Measurements from ENCODE around the gene CAVIN3. TPM values are rescaled to one million over a fixed set of nuclear protein-coding genes. Genes with fewer than 3 reads are reported as not detected.

Gene CAVIN3
- total and polyA plus RNA-seq, 2 of the 4 experiments (the other 2 are of a cell fraction) = 112 to 185 TPM

DNA sequence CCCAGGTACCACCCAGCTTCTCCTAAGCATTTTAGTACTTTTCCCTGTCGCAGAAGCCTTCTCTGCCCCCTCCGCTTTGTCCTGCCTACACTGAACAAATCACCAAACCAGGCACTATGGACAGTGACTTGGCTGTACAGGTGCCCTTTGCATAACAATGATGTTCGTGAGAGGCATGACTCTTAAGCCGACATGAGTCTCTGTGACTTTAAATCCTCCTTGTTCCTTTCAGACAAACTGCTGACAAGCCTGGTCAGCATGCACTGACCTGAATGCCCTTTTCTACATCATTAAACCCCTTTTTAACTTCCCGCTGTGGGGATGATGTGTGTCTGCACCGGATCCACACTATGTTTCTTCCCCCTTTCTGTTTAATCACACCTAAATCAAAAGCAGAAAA lies 16.6 kb downstream of the CAVIN3 start:
- Histone ChIP-seq H4K5ac (ENCODE audit: low read depth, low read length) (no peak overlapping the region), H3K4ac (ENCODE audit: low read depth, low read length) (no peak overlapping the region), H3K4me3 (ENCODE audit: insufficient read depth, low read depth, low read length) (no peak overlapping the region), H3K18ac (ENCODE audit: low read depth, low read length) (no peak overlapping the region), H2BK20ac (ENCODE audit: low read depth, low read length) (no peak overlapping the region), H3K9me1 (ENCODE audit: insufficient read depth, low read length) (no peaks in the 10 kb centered on the region), H4K8ac (ENCODE audit: low read depth in 2 of 2, low read length in 2 of 2) (no peak overlapping the region), H2BK120ac (ENCODE audit: low read depth, low read length) (no peak overlapping the region), H3K9ac (ENCODE audit: low read depth, low read length) (no peak overlapping the region), H3K27ac (ENCODE audit: insufficient read depth, low read length) (no peak overlapping the region), H3K36me3 (ENCODE audit: control insufficient read depth, insufficient read depth, low read length) (no peaks in the 10 kb centered on the region), H3K56ac (ENCODE audit: extremely low read depth, insufficient read depth, low read length) (no peak overlapping the region), H4K20me1 (ENCODE audit: insufficient read depth, low read length) (no peaks in the 10 kb centered on the region), H2AFZ (replicated peaks; ENCODE audit: low read length, poor library complexity) (no peak overlapping the region), H3K23ac (ENCODE audit: low read depth, low read length) (no peak overlapping the region), H3K4me1 (ENCODE audit: control insufficient read depth, insufficient read depth, low read length) (peaks cover 1% of the 10 kb centered on the region; the same call in 1 of the 2 replicates), H2BK5ac (ENCODE audit: low read depth, low read length, poor library complexity, severe bottlenecking) (no peak overlapping the region), H3K79me1 (ENCODE audit: low read depth in 1 of 2, low read length in 2 of 2) (no peaks in the 10 kb centered on the region), H3K27me3 (ENCODE audit: control insufficient read depth, insufficient read depth, low read length) (peaks cover 2% of the 10 kb centered on the region; the same call in 1 of the 2 replicates), H4K91ac (ENCODE audit: insufficient read depth, low read depth, low read length) (no peak overlapping the region), H2AK9ac (replicated peaks; ENCODE audit: low read depth, low read length, poor library complexity) (no peak overlapping the region), H3K14ac (replicated peaks; ENCODE audit: low read depth, low read length) (no peak overlapping the region), H2AK5ac (ENCODE audit: low read depth, low read length) (no peak overlapping the region), H3K9me3 (ENCODE audit: control insufficient read depth, insufficient read depth, low read length) (no peaks in the 10 kb centered on the region), H3K4me2 (ENCODE audit: low read depth, low read length) (no peak overlapping the region), H2BK15ac (ENCODE audit: low read depth, low read length) (no peak overlapping the region)
- ChIA-PET CTCF (no interaction called here), POLR2A (ENCODE audit: unreplicated experiment) (no interaction called here)
- TF ChIP-seq CHD1 (IDR thresholded peaks at IDR 0.05; ENCODE audit: low read depth, low read length) = no peak
- TF ChIP-seq CEBPB (IDR thresholded peaks at IDR 0.05; ENCODE audit: low read depth, low read length) = no peak
- TF ChIP-seq, protein P1, sequence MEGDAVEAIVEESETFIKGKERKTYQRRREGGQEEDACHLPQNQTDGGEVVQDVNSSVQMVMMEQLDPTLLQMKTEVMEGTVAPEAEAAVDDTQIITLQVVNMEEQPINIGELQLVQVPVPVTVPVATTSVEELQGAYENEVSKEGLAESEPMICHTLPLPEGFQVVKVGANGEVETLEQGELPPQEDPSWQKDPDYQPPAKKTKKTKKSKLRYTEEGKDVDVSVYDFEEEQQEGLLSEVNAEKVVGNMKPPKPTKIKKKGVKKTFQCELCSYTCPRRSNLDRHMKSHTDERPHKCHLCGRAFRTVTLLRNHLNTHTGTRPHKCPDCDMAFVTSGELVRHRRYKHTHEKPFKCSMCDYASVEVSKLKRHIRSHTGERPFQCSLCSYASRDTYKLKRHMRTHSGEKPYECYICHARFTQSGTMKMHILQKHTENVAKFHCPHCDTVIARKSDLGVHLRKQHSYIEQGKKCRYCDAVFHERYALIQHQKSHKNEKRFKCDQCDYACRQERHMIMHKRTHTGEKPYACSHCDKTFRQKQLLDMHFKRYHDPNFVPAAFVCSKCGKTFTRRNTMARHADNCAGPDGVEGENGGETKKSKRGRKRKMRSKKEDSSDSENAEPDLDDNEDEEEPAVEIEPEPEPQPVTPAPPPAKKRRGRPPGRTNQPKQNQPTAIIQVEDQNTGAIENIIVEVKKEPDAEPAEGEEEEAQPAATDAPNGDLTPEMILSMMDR (conservative IDR thresholded peaks at IDR 0.05; ENCODE audit: low read depth, low read length) = no peak
- TF ChIP-seq MAFK (IDR thresholded peaks at IDR 0.05; ENCODE audit: low read depth, low read length) = no peak
- no peak for TF ChIP-seq POLR2A (IDR thresholded peaks at IDR 0.05; ENCODE audit: low read depth, low read length)
- no peak for TF ChIP-seq RCOR1 (IDR thresholded peaks at IDR 0.05; ENCODE audit: insufficient replicate concordance, low read length)
- no peak for TF ChIP-seq RFX5 (IDR thresholded peaks at IDR 0.05; ENCODE audit: low read depth, low read length)
- no peak for TF ChIP-seq MXI1 (IDR thresholded peaks at IDR 0.05; ENCODE audit: borderline replicate concordance, low read depth, low read length)
- TF ChIP-seq, protein P2, sequence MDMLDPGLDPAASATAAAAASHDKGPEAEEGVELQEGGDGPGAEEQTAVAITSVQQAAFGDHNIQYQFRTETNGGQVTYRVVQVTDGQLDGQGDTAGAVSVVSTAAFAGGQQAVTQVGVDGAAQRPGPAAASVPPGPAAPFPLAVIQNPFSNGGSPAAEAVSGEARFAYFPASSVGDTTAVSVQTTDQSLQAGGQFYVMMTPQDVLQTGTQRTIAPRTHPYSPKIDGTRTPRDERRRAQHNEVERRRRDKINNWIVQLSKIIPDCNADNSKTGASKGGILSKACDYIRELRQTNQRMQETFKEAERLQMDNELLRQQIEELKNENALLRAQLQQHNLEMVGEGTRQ (IDR thresholded peaks at IDR 0.05; ENCODE audit: low read depth, low read length) = no peak
- TF ChIP-seq BHLHE40 (IDR thresholded peaks at IDR 0.05; ENCODE audit: low read depth, low read length) = no peak
- no peak for TF ChIP-seq SMC3 (IDR thresholded peaks at IDR 0.05; ENCODE audit: low read depth, low read length)
- TF ChIP-seq, protein P3, sequence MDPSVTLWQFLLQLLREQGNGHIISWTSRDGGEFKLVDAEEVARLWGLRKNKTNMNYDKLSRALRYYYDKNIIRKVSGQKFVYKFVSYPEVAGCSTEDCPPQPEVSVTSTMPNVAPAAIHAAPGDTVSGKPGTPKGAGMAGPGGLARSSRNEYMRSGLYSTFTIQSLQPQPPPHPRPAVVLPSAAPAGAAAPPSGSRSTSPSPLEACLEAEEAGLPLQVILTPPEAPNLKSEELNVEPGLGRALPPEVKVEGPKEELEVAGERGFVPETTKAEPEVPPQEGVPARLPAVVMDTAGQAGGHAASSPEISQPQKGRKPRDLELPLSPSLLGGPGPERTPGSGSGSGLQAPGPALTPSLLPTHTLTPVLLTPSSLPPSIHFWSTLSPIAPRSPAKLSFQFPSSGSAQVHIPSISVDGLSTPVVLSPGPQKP (IDR thresholded peaks at IDR 0.05; ENCODE audit: borderline replicate concordance, low read depth, low read length) = no peak
- no peak for TF ChIP-seq RAD21 (IDR thresholded peaks at IDR 0.05; ENCODE audit: low read length)
- TF ChIP-seq FOS (IDR thresholded peaks at IDR 0.05; ENCODE audit: low read depth, low read length) = no peak
- TF ChIP-seq MAZ (IDR thresholded peaks at IDR 0.05; ENCODE audit: borderline replicate concordance, low read depth, low read length) = no peak
- DNase-seq (no peak), ATAC-seq (ENCODE audit: low read depth) (no peak)
- in situ Hi-C loops (cut with MboI; ENCODE audit: low sequenced_read_pairs) = loop anchor here (25.0 kb wide), 1 partner anchor 691 kb away; no protein-coding TSS in a partner anchor
- dilution Hi-C loops (cut with HindIII; ENCODE audit: low sequenced_read_pairs, unreplicated experiment) = no loop called here
- intact Hi-C loops (cut with micrococcal nuclease) = no loop called here
- no TSS peak for BruUV-seq (replicated peaks)
- WGBS, 2 experiments (ENCODE audit: extremely low coverage in 2 of 2, insufficient read length in 1 of 2) = 63% methylated on average over 2 of the region's 6 CpGs; no CpG with 5 or more reads in 1 of the 2 experiments
